Measurements from ENCODE around the gene BAZ1B.
"Not testable (repeated sequence)": the region's sequence is repeated elsewhere in the genome, so short reads cannot be mapped to it uniquely, and the experiment has no call there.

The BAZ1B gene

GRCh38 chr7:73532224-73532623 is 10.1 kb upstream of the BAZ1B start:
- H3K27ac ChIP-seq (ENCODE audit: insufficient read depth in 1 of 2, low read depth in 1 of 2, low read length in 2 of 2, poor library complexity in 1 of 2, severe bottlenecking in 2 of 2) = no peak overlapping the region
- no peak for DNase-seq
- ChIA-PET POLR2A (no interaction called here), CTCF (interaction anchor here (2.5 to 2.7 kb wide), 2 partner anchors 11 to 34 kb away, joined by 6 to 7 read pairs; partner anchors contain the start of gene BAZ1B)
- H3K4me1 ChIP-seq (ENCODE audit: control extremely low read depth in 1 of 4, control insufficient read depth in 4 of 4, insufficient read depth in 4 of 4, low read length in 3 of 4) = peaks cover 1 to 12% (median 10%) of the 10 kb centered on the region in 4 experiments
- WGBS (ENCODE audit: insufficient coverage) = 100% methylated on average over 5 of the region's 6 CpGs
- no peak overlapping the region for H3K4me3 ChIP-seq (ENCODE audit: control insufficient read depth in 1 of 7, extremely low read depth in 1 of 7, insufficient read depth in 4 of 7, low read depth in 2 of 7, low read length in 6 of 7)
- H3K27me3 ChIP-seq (replicated peaks in 2 of 5; ENCODE audit: control insufficient read depth in 4 of 5, insufficient read depth in 5 of 5, low read length in 4 of 5) = no peaks in the 10 kb centered on the region
- H3K36me3 ChIP-seq (ENCODE audit: control insufficient read depth in 4 of 4, insufficient read depth in 4 of 4, low read length in 3 of 4) = peaks cover 6 to 25% (median 20%) of the 10 kb centered on the region in 4 experiments
- H3K9me3 ChIP-seq (ENCODE audit: control extremely low read depth in 1 of 5, control insufficient read depth in 4 of 5, insufficient read depth in 2 of 5, low read depth in 1 of 5, low read length in 4 of 5) = no peaks in the 10 kb centered on the region

GRCh38 chr7:73530800-73531199 is 8.7 kb upstream of the BAZ1B start:
- DNase-seq = no peak
- ChIA-PET POLR2A (no interaction called here), CTCF (interaction anchor here (2.5 to 2.7 kb wide), 2 partner anchors 9 to 35 kb away, joined by 6 to 7 read pairs; partner anchors contain the start of gene BAZ1B)
- Histone ChIP-seq H3K9me3 (ENCODE audit: control extremely low read depth in 1 of 5, control insufficient read depth in 4 of 5, insufficient read depth in 2 of 5, low read depth in 1 of 5, low read length in 4 of 5) (no peaks in the 10 kb centered on the region), H3K36me3 (ENCODE audit: control insufficient read depth in 4 of 4, insufficient read depth in 4 of 4, low read length in 3 of 4) (peaks cover 4 to 12% (median 7%) of the 10 kb centered on the region in 4 experiments), H3K27me3 (replicated peaks in 2 of 5; ENCODE audit: control insufficient read depth in 4 of 5, insufficient read depth in 5 of 5, low read length in 4 of 5) (no peaks in the 10 kb centered on the region), H3K27ac (ENCODE audit: insufficient read depth in 1 of 2, low read depth in 1 of 2, low read length in 2 of 2, poor library complexity in 1 of 2, severe bottlenecking in 2 of 2) (no peak overlapping the region), H3K4me3 (ENCODE audit: control insufficient read depth in 1 of 7, extremely low read depth in 1 of 7, insufficient read depth in 4 of 7, low read depth in 2 of 7, low read length in 6 of 7) (no peak overlapping the region), H3K4me1 (ENCODE audit: control extremely low read depth in 1 of 4, control insufficient read depth in 4 of 4, insufficient read depth in 4 of 4, low read length in 3 of 4) (peaks cover 10 to 25% (median 24%) of the 10 kb centered on the region in 4 experiments)
- 100% methylated on average over 3 of the region's 3 CpGs for WGBS (ENCODE audit: insufficient coverage)

GRCh38 chr7:73526896-73527821 is 5.1 kb upstream of the BAZ1B start:
- 63% methylated on average over 6 of the region's 8 CpGs for WGBS (ENCODE audit: insufficient coverage)
- H3K4me3 ChIP-seq (ENCODE audit: control insufficient read depth in 1 of 7, extremely low read depth in 1 of 7, insufficient read depth in 4 of 7, low read depth in 2 of 7, low read length in 6 of 7) = peak overlapping the region in 1 of 7 experiments; percentile 45
- ChIA-PET POLR2A (interaction anchor here (0.6 to 0.8 kb wide), 2 partner anchors 50 to 65 kb away, joined by 3 read pairs; no protein-coding TSS in a partner anchor), CTCF (interaction anchor here (0.9 to 2.7 kb wide), 6 partner anchors 11 to 20 kb away, joined by 3 to 10 read pairs (median 4); no protein-coding TSS in a partner anchor)
- no peaks in the 10 kb centered on the region for H3K27me3 ChIP-seq (replicated peaks in 2 of 5; ENCODE audit: control insufficient read depth in 4 of 5, insufficient read depth in 5 of 5, low read length in 4 of 5)
- H3K9me3 ChIP-seq (ENCODE audit: control extremely low read depth in 1 of 5, control insufficient read depth in 4 of 5, insufficient read depth in 2 of 5, low read depth in 1 of 5, low read length in 4 of 5) = no peaks in the 10 kb centered on the region
- peaks cover 0 to under 1% (median 0%) of the 10 kb centered on the region in 4 experiments for H3K36me3 ChIP-seq (ENCODE audit: control insufficient read depth in 4 of 4, insufficient read depth in 4 of 4, low read length in 3 of 4)
- H3K27ac ChIP-seq (ENCODE audit: insufficient read depth in 1 of 2, low read depth in 1 of 2, low read length in 2 of 2, poor library complexity in 1 of 2, severe bottlenecking in 2 of 2) = peak overlapping the region in 1 of 2 experiments; percentile 68
- DNase-seq = peak; percentile 31 to 80 (median 68)
- peaks cover 15 to 50% (median 39%) of the 10 kb centered on the region in 4 experiments for H3K4me1 ChIP-seq (ENCODE audit: control extremely low read depth in 1 of 4, control insufficient read depth in 4 of 4, insufficient read depth in 4 of 4, low read length in 3 of 4)

- 89% methylated on average over 1 of the region's 1 CpG for WGBS (ENCODE audit: insufficient coverage)
- H3K9me3 ChIP-seq (ENCODE audit: control extremely low read depth in 1 of 5, control insufficient read depth in 4 of 5, insufficient read depth in 2 of 5, low read depth in 1 of 5, low read length in 4 of 5); H3K27me3 ChIP-seq (replicated peaks in 2 of 5; ENCODE audit: control insufficient read depth in 4 of 5, insufficient read depth in 5 of 5, low read length in 4 of 5); H3K36me3 ChIP-seq (ENCODE audit: control insufficient read depth in 4 of 4, insufficient read depth in 4 of 4, low read length in 3 of 4); POLR2A ChIA-PET; DNase-seq: not testable (repeated sequence)
- CTCF ChIA-PET = interaction anchor here (0.6 to 2.7 kb wide), 3 partner anchors 11 to 43 kb away, joined by 3 to 10 read pairs (median 4); no protein-coding TSS in a partner anchor
- H3K4me1 ChIP-seq (ENCODE audit: control extremely low read depth in 1 of 4, control insufficient read depth in 4 of 4, insufficient read depth in 4 of 4, low read length in 3 of 4) = peaks cover 15 to 50% (median 41%) of the 10 kb centered on the region in 4 experiments
- peak overlapping the region in 1 of 2 experiments; percentile 37 for H3K27ac ChIP-seq (ENCODE audit: insufficient read depth in 1 of 2, low read depth in 1 of 2, low read length in 2 of 2, poor library complexity in 1 of 2, severe bottlenecking in 2 of 2)
- H3K4me3 ChIP-seq (ENCODE audit: control insufficient read depth in 1 of 7, extremely low read depth in 1 of 7, insufficient read depth in 4 of 7, low read depth in 2 of 7, low read length in 6 of 7) = peak overlapping the region in 5 of 7 experiments; percentile 30 to 73 (median 61)
Observed at GRCh38 chr7:73526158-73526494, 4.0 kb upstream of the BAZ1B start.

- 0% methylated on average over 43 of the region's 62 CpGs for WGBS (ENCODE audit: insufficient coverage)
- ChIA-PET CTCF (interaction anchor here (0.9 to 2.4 kb wide), 3 partner anchors 10 to 14 kb away, joined by 3 to 7 read pairs (median 3); no protein-coding TSS in a partner anchor), POLR2A (interaction anchor here (1.0 to 1.4 kb wide), 2 partner anchors 36 to 57 kb away, joined by 5 read pairs; partner anchors contain the start of genes BCL7B and TBL2)
- H3K4me1 ChIP-seq (ENCODE audit: control extremely low read depth in 1 of 4, control insufficient read depth in 4 of 4, insufficient read depth in 4 of 4, low read length in 3 of 4) = peaks cover 22 to 57% (median 46%) of the 10 kb centered on the region in 4 experiments
- no peaks in the 10 kb centered on the region for H3K27me3 ChIP-seq (replicated peaks in 2 of 5; ENCODE audit: control insufficient read depth in 4 of 5, insufficient read depth in 5 of 5, low read length in 4 of 5)
- no peak for DNase-seq
- H3K4me3 ChIP-seq (ENCODE audit: control insufficient read depth in 1 of 7, extremely low read depth in 1 of 7, insufficient read depth in 4 of 7, low read depth in 2 of 7, low read length in 6 of 7) = peak overlapping the region; percentile 53 to 93 (median 84)
- H3K36me3 ChIP-seq (ENCODE audit: control insufficient read depth in 4 of 4, insufficient read depth in 4 of 4, low read length in 3 of 4) = peaks cover 0 to 16% (median 3%) of the 10 kb centered on the region in 4 experiments
- peak overlapping the region; percentile 79 to 86 for H3K27ac ChIP-seq (ENCODE audit: insufficient read depth in 1 of 2, low read depth in 1 of 2, low read length in 2 of 2, poor library complexity in 1 of 2, severe bottlenecking in 2 of 2)
- no peaks in the 10 kb centered on the region for H3K9me3 ChIP-seq (ENCODE audit: control extremely low read depth in 1 of 5, control insufficient read depth in 4 of 5, insufficient read depth in 2 of 5, low read depth in 1 of 5, low read length in 4 of 5)
Observed at GRCh38 chr7:73521636-73522104, 423 bp downstream of the BAZ1B start.

GRCh38 chr7:73520673-73521635 is 1.1 kb downstream of the BAZ1B start:
- H3K36me3 ChIP-seq (ENCODE audit: control insufficient read depth in 4 of 4, insufficient read depth in 4 of 4, low read length in 3 of 4) = peaks cover 0 to 16% (median 6%) of the 10 kb centered on the region in 4 experiments
- peak overlapping the region; percentile 53 to 93 (median 84) for H3K4me3 ChIP-seq (ENCODE audit: control insufficient read depth in 1 of 7, extremely low read depth in 1 of 7, insufficient read depth in 4 of 7, low read depth in 2 of 7, low read length in 6 of 7)
- ChIA-PET POLR2A (no interaction called here), CTCF (interaction anchor here (0.9 to 2.4 kb wide), 4 partner anchors 11 to 46 kb away, joined by 3 to 7 read pairs (median 4); no protein-coding TSS in a partner anchor)
- H3K9me3 ChIP-seq (ENCODE audit: control extremely low read depth in 1 of 5, control insufficient read depth in 4 of 5, insufficient read depth in 2 of 5, low read depth in 1 of 5, low read length in 4 of 5) = no peaks in the 10 kb centered on the region
- H3K27me3 ChIP-seq (replicated peaks in 2 of 5; ENCODE audit: control insufficient read depth in 4 of 5, insufficient read depth in 5 of 5, low read length in 4 of 5) = no peaks in the 10 kb centered on the region
- peak overlapping the region; percentile 79 to 86 for H3K27ac ChIP-seq (ENCODE audit: insufficient read depth in 1 of 2, low read depth in 1 of 2, low read length in 2 of 2, poor library complexity in 1 of 2, severe bottlenecking in 2 of 2)
- WGBS (ENCODE audit: insufficient coverage) = 2% methylated on average over 20 of the region's 36 CpGs
- H3K4me1 ChIP-seq (ENCODE audit: control extremely low read depth in 1 of 4, control insufficient read depth in 4 of 4, insufficient read depth in 4 of 4, low read length in 3 of 4) = peaks cover 18 to 50% (median 39%) of the 10 kb centered on the region in 4 experiments
- peak in 2 of 3 donors; percentile 18 to 33 for DNase-seq

All from common myeloid progenitor, CD34-positive (primary cell).